ENCODE results near the gene UQCRQ.
A peak's percentile ranks its signal among the peaks of the same experiment; 100 is the strongest.

DNA sequence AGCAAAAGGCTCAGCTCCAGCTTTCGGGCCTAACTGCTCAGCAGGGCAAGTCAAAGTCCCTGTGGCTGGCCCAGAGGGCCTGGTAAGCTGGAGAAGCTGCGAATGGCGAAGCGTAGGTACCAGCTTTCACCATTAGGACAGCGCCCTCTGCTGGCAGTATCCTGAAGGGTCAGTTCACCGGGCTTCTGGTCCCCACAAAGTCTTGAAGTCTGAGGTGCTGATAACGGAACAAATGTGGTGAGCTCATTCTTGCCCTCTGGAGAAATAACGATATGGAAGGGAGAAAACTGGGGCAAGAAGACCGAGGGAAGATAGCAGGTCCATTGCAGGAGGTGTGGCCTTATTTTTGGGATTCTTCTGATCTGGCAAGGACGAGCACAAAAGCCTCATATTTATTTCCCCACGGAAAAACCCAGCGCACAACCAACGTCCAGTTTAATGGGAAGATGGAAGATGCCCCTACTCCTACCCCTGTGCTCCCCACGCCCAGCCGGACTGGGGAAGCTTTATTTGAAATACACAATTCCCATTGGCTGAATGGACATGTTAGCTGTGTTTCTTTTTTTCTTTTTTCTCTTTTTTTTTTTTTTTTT is 46.2 kb upstream of the UQCRQ start:
- TF ChIP-seq, protein P1, sequence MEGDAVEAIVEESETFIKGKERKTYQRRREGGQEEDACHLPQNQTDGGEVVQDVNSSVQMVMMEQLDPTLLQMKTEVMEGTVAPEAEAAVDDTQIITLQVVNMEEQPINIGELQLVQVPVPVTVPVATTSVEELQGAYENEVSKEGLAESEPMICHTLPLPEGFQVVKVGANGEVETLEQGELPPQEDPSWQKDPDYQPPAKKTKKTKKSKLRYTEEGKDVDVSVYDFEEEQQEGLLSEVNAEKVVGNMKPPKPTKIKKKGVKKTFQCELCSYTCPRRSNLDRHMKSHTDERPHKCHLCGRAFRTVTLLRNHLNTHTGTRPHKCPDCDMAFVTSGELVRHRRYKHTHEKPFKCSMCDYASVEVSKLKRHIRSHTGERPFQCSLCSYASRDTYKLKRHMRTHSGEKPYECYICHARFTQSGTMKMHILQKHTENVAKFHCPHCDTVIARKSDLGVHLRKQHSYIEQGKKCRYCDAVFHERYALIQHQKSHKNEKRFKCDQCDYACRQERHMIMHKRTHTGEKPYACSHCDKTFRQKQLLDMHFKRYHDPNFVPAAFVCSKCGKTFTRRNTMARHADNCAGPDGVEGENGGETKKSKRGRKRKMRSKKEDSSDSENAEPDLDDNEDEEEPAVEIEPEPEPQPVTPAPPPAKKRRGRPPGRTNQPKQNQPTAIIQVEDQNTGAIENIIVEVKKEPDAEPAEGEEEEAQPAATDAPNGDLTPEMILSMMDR (IDR thresholded peaks at IDR 0.05; ENCODE audit: borderline replicate concordance, extremely low read depth, low read length, poor library complexity, severe bottlenecking), result peak; percentile 88
- TF ChIP-seq EZH2 (IDR thresholded peaks at IDR 0.05; ENCODE audit: borderline replicate concordance, low read depth, low read length, severe bottlenecking), result no peak
